ENCODE data around the gene MICALL1. TPM values are rescaled to one million over a fixed set of nuclear protein-coding genes. Genes with fewer than 3 reads are reported as not detected.
"Not testable (repeated sequence)": the region's sequence is repeated elsewhere in the genome, so short reads cannot be mapped to it uniquely, and the experiment has no call there.

MICALL1 gene
- total and polyA plus RNA-seq, 10 donors: 3.8 to 29.4 (median 18.6) TPM

GRCh38 chr22:37940698-37941376 lies 34.7 kb downstream of the MICALL1 start:
- intact Hi-C loops (cut with DNase I; ENCODE audit: low total_unique reads): no loop called here
- WGBS, 5 donors: 70 to 78% (median 71%) methylated on average over 9 to 12 of the region's 12 CpGs
- peaks cover 0 to 76% (median 36%) of the 10 kb centered on the region in 6 donors for H3K36me3 ChIP-seq

GRCh38 chr22:37942133-37942532 lies 36.0 kb downstream of the MICALL1 start:
- intact Hi-C loops (cut with DNase I; ENCODE audit: low total_unique reads): no loop called here
- Histone ChIP-seq H3K9me3 (no peaks in the 10 kb centered on the region), H3K4me1 (no peaks in the 10 kb centered on the region), H3K27ac (no peak overlapping the region), H3K36me3 (peaks cover 0 to 63% (median 34%) of the 10 kb centered on the region in 6 donors), H3K4me3 (no peak overlapping the region), H3K27me3 (replicated peaks in 1 of 7) (no peaks in the 10 kb centered on the region)
- WGBS, 5 donors: 93 to 100% (median 97%) methylated on average over 5 to 8 of the region's 8 CpGs
- TF ChIP-seq POLR2A (IDR thresholded peaks at IDR 0.05): no peak
- TF ChIP-seq POLR2AphosphoS5 (IDR thresholded peaks at IDR 0.05): peak in 1 of 3 donors; percentile 29
- no peak for DNase-seq

More at GRCh38 chr22:37940698-37941376, 34.7 kb downstream of the MICALL1 start:
- Histone ChIP-seq H3K27ac (no peak overlapping the region), H3K4me3 (no peak overlapping the region), H3K27me3 (replicated peaks in 1 of 7) (no peaks in the 10 kb centered on the region), H3K9me3 (no peaks in the 10 kb centered on the region), H3K4me1 (no peaks in the 10 kb centered on the region)
- DNase-seq: no peak
- TF ChIP-seq POLR2A (IDR thresholded peaks at IDR 0.05) (no peak), POLR2AphosphoS5 (IDR thresholded peaks at IDR 0.05) (no peak)

GRCh38 chr22:37943136-37943824 lies 37.2 kb downstream of the MICALL1 start:
- H3K9me3 ChIP-seq: no peaks in the 10 kb centered on the region
- no peak for DNase-seq
- no peak overlapping the region for H3K27ac ChIP-seq
- H3K36me3 ChIP-seq: peaks cover 0 to 52% (median 26%) of the 10 kb centered on the region in 6 donors
- 91 to 97% (median 94%) methylated on average over 12 of the region's 12 CpGs for WGBS, 5 donors
- intact Hi-C loops (cut with DNase I; ENCODE audit: low total_unique reads): no loop called here
- no peaks in the 10 kb centered on the region for H3K4me1 ChIP-seq
- no peak overlapping the region for H3K4me3 ChIP-seq
- no peak for TF ChIP-seq POLR2A (IDR thresholded peaks at IDR 0.05)
- no peak for TF ChIP-seq CTCF (IDR thresholded peaks at IDR 0.05 in 8 of 11, conservative IDR thresholded peaks at IDR 0.05 in 3 of 11)
- no peak for TF ChIP-seq POLR2AphosphoS5 (IDR thresholded peaks at IDR 0.05)
- no peaks in the 10 kb centered on the region for H3K27me3 ChIP-seq (replicated peaks in 1 of 7)

- H3K27me3 ChIP-seq (replicated peaks in 1 of 7): no peaks in the 10 kb centered on the region
- DNase-seq: no peak
- no peaks in the 10 kb centered on the region for H3K9me3 ChIP-seq
- WGBS, 5 donors: 93 to 94% (median 93%) methylated on average over 5 to 7 of the region's 7 CpGs
- peaks cover 0 to 47% (median 24%) of the 10 kb centered on the region in 6 donors for H3K36me3 ChIP-seq
- H3K4me1 ChIP-seq: no peaks in the 10 kb centered on the region
- intact Hi-C loops (cut with DNase I; ENCODE audit: low total_unique reads): no loop called here
- no peak overlapping the region for H3K4me3 ChIP-seq
- H3K27ac ChIP-seq: no peak overlapping the region
- TF ChIP-seq CTCF (IDR thresholded peaks at IDR 0.05 in 8 of 11, conservative IDR thresholded peaks at IDR 0.05 in 3 of 11) (no peak), POLR2AphosphoS5 (IDR thresholded peaks at IDR 0.05) (peak in 1 of 3 donors; percentile 21), POLR2A (IDR thresholded peaks at IDR 0.05) (no peak)
Measured at GRCh38 chr22:37943825-37944198, 37.7 kb downstream of the MICALL1 start.

- peaks cover 0 to 41% (median 21%) of the 10 kb centered on the region in 6 donors for H3K36me3 ChIP-seq
- DNase-seq; intact Hi-C loops (cut with DNase I; ENCODE audit: low total_unique reads); H3K9me3 ChIP-seq; H3K27me3 ChIP-seq (replicated peaks in 1 of 7); H3K27ac ChIP-seq; H3K4me3 ChIP-seq; H3K4me1 ChIP-seq: not testable (repeated sequence)
- WGBS, 5 donors: 88 to 95% (median 89%) methylated on average over 11 of the region's 11 CpGs
Measured at GRCh38 chr22:37944423-37944822, 38.3 kb downstream of the MICALL1 start.

All from spleen (tissue), 11 donors.